Endometrium (tissue), 2 donors: ENCODE results near the gene TFEC.
"Not testable (repeated sequence)": the region's sequence is repeated elsewhere in the genome, so short reads cannot be mapped to it uniquely, and the experiment has no call there.

ENCODE experiments used
- FAIRE-seq: peaks from 2 replicates; lab custom pipeline; 2012; peaks lifted over from hg19 to GRCh38; lab: Jason Lieb, UNC
- donor health status: control.
- donor health status: control.

TFEC gene

DNA sequence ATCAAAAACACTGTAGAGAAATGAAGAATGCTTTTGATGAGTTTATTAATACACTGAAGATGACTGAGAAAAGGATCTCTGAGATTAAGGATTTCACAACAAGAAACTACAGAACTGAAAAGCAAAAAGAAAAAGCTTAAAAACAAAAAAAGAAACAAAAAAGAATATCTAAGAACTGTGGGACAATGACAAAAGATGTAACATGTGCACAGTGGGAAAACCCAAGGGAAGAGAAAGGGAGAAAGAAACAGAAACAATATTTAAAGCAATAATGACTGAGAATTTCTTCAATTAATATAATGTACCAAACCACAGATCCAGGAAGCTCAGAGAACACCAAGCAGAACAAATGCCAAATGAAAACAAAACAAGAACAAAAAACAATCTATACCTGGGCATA is 42.2 kb downstream of the TFEC start:
- FAIRE-seq = no peak

DNA sequence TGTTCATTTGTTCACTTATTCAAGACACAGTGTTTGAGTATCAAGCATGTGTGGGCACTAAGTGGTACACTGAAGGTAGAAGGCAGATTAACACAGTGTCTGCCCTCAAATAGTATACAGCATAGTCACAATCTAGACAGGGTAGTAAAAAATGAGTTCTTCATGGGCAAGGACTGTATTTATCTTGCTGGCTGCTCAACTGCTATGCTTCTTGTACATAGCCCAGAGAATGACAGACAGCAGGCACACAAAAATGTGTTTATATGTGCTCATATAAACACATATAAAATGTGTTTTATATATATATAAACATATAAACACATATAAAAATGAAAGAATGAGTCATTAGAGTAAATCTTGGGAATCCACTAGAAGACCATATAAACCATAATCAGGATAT is 43.1 kb downstream of the TFEC start:
- FAIRE-seq = no peak

DNA sequence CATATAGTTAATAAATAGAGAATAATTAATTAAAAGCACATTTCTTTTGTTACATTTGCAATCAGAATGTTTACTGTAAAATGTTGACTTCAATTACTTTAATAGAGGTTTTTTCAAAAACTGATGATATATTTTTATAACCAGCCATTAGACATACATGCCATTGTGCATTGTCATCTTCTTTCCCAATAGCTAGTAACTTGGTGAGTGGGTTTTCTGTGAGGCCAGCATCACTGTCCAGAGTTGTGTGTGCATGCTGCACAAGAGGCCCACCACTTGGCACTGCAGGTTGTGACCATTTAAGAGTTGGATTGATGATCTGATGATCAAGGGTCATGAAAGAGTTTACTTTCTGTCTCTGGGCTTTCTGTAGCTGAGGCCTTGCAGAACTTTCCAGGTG is 46.5 kb downstream of the TFEC start:
- FAIRE-seq = no peak

GRCh38 chr7:115980159-115980558 is 50.4 kb downstream of the TFEC start:
- FAIRE-seq = no peak

GRCh38 chr7:115976651-115977050 is 53.9 kb downstream of the TFEC start:
- no peak for FAIRE-seq

DNA sequence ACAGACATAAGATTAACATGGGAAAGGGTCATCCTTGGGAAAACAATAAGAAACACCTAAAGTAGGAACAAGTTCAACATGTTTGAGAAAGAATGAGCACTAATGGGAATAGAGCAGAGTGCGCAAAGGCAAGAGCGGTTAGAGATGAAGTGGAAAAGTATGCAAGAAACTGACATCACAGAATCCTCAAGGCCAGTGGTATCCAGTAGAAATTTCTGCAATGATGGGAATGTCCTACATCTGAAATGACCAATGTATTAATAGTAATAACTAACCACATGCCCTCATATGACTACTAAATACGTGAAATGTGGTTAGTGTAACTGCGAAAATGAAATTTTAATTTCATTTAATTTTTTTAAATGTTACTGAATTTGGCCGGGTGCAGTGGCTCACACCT is 54.8 kb downstream of the TFEC start:
- FAIRE-seq = no peak

DNA sequence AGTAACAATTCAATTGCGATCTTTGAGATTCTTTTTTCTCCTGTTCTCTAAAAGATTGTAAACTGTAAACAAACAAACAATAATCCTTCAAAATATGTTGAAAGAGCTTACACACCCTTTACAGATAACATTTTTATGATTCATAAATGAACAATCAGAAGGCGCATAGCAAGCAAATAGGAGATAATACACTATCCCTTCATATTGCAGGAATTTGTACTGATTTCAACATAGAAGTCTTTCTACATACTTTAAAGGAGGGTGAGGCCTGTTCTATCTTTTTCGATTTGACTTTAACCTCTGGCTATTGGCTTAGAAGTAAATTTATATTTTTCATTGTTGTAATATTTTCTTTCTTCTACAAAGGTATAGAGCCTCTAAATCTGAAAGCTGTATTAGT is 57.2 kb downstream of the TFEC start:
- no peak for FAIRE-seq

DNA sequence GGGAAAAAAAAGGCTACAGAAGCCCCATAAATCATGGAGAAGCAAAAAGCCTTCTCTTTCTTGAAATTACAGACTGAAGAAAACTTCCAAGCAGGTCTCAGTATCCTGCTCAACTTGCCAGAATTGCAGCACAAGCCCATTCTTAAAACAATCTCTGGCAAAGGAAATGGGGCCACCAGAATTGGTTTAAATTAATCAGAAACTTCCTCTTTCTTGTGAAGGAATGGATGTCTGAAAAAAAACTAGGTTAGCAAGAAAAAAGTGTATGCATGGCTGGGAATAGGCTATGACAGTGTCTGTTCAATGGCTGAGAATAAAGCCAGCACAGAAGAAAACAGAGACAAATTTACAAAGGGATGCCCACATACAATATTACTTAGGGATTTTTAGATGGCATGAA is 59.1 kb downstream of the TFEC start:
- no peak for FAIRE-seq

DNA sequence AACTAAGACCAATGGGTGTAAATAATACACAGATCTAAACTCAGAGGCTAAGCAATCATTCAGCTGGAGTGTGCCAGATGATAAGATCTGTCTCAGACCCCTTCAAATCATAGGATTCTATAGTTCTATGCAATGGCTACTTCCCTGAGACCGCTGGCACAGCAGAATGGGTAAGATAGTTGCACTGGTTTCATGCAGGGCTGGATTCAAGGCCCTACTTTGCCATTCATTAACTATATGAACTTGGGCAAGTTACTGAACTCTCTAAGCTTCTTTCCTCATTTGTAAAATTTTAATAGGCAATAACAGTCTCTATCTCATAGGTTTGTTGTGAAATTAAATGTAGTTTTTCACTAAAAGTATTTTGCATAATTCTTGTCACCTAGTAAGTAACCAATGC is 62.0 kb downstream of the TFEC start:
- no peak for FAIRE-seq

DNA sequence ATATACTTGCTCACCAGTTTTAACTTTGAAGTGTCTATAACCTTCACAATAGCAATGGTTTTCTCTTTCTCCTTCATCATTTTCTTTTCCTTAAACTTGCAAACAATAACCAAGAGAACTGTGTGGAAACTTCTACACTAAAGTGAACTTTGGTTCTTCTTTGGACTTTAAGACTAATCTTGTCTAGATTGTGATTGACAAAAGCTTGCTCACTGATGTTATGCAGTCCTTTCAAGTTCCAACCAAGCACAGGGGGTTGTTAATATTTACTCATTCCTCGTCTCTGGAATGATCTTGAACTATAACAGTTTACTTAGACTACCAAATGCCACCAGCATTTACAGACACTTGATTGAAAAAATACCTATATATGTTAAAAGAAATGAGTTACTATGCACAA is 62.4 kb downstream of the TFEC start:
- FAIRE-seq = no peak

GRCh38 chr7:115965796-115966475 is 64.6 kb downstream of the TFEC start:
- no peak for FAIRE-seq

- no peak for FAIRE-seq
Measured at GRCh38 chr7:115965236-115965635, 65.3 kb downstream of the TFEC start.

DNA sequence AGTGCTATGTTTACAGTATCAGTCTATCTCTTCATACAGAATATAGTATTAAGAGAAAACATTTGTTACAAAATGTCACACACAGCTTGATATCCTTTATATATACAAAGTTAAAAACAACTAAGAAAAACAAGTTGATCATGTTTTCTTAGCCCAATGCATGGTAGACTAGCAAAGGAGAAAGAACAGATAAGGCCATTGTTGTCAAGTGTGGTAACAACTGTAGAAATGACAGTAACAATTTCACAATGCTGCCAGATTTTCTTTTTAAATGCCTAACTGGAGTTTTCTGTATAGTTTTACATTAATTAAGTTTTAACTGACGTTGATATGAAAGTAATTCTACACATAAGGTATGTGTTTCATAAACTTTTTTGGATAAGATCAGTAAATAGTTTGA is 65.8 kb downstream of the TFEC start:
- no peak for FAIRE-seq

DNA sequence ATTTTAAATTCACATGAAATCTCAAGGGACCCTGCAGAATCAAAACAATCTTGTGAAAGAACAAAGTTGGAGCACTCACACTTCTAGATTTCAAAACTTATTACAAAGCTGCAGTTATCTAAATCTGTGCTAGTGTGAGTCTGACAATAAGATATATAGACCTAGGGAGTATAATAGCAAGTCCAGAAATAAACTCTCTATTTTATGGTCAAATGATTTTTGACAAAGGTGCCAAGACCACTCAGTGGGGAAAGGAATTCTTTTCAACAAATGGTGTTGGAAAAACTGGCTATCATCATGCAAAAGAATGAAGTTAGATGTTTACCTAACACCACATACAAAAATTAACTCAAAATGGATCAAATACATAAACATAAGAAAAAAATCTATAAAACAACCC is 68.2 kb downstream of the TFEC start:
- FAIRE-seq = no peak

DNA sequence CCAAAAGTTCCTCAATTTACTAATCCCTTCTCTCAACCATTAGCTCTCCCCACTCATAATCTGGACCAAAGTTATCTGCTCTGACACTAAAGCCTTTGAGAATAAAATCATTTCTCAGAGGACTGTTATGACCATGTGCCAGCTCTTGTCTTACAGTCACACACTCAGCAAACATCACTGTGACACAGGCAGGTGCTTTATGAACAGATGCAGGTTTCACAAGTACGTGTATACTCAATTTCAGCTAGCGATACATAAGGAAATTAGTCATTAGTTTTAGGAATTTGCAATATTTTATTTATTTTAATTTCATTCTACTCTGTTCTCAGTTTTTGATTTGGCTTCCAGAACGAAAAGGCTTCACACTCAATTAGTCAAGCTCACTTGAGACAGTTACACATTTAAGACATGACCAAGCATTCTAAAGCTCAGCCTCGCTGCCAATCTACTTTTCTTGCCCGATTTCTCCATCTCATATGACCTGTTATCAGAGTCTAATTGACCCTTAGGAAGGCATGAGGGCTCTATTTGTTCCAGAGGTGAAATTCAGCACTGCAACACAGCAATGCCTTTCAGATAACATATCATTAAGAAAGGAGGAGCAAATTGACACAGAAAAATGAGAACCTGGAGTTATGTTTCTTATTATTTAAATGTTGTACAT is 76.8 kb downstream of the TFEC start:
- FAIRE-seq = no peak

DNA sequence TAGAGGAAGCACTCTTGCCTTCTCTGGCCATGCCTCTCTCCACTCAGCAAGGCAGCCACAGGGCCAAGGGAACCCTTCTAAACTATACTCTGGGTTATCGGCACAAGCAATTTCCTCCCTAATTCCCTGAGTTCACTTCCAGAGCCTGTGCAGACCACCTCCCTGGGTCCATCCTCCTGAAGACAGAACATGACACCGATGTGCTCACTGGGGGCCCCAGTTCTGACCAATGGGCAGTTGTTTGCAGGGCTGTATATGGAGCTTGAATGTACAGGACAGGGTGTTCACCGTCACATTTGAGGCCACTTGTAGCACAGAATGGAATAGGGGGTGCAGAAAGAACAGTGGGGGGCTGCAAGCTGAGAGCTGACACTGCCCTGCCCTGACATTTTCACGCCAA is 77.7 kb downstream of the TFEC start:
- FAIRE-seq = no peak

DNA sequence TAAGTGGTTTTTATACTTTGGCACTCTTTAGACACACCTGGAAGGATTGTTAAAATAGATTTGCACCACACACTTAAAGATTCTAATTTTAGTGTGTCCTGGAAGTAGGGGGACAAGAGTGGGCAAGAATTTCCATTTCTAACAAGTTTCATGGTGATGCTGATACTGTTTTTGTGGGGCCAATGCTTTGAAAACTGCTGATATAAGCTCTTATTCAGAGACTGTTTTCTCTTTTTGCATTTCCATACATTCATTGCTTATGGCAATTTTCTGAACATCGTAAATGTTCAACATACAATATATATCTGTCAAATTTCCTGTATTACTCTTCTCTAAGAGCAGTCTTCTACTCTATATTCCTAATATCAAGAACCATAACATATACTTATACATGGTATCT is 79.0 kb downstream of the TFEC start:
- no peak for FAIRE-seq

DNA sequence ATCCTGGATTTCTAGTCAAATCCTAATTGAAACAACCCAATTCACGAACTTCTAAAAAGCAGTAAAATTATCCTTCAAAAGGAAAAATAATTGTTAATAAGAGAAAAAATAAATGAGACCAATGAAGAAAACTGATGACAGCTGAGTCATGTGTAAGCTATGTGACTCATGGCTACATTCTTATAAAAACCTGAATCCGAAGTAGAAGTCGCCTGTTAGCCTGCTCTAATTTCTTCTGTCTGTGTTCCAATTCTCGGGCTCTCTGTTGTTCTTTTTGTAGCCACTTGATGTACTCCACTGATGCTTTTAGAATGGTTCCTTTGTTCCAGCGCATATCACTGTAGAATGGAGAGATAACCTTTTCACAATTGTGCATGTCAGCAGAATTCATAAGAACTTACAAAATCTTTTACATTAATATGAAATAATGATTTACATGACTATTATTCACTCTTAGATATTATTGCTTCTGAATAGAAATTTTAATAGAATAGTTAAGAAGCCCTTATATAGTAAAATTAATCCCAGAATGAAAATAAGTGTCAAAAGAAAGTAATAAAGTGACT is 88.8 kb downstream of the TFEC start:
- FAIRE-seq = no peak

DNA sequence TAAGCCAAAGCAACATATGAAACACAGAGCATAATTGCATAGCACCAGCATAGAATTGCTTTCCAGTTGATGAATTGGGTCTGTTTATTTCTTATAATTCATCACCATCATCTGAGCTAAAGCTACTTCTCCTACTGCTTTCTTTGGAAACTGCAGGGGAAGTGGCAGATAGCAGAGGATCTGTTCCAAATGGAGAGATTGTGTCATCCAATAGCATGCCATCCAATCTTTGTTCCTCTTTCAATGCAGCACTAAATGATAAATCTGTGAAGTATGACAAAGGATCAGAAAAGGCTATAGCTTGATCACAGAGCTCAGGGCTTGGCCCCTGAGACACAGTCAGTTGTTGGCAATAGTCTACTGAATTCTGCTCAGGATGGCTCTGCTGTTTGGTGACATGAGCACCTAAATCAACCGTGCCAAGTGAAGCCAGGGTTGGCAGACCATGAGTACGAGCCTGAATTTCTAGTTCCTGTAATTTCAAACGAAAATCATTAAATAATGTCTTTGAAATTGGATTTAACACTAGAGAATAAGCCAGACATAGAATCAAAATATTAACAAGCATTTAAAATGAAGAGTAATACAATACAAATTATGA is 90.0 kb downstream of the TFEC start:
- no peak for FAIRE-seq

DNA sequence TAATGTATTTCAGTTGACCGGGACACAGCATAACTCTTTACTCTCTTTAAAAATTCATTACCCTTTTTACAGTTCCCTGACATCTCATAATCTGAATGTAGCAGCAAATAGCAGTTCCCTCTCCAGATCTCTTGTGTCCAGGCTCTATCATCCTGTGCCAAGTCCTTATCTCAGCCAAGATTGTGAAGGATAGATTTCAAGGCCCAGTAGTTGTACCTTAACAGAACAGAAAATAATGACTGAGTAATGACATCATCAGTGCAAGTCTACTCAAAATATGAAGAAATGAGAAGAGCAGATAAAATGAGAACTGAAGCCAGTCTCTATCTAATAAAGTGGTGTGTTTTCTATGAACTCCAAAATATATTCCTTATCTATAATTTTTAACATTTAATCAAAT is 92.6 kb downstream of the TFEC start:
- no peak for FAIRE-seq

DNA sequence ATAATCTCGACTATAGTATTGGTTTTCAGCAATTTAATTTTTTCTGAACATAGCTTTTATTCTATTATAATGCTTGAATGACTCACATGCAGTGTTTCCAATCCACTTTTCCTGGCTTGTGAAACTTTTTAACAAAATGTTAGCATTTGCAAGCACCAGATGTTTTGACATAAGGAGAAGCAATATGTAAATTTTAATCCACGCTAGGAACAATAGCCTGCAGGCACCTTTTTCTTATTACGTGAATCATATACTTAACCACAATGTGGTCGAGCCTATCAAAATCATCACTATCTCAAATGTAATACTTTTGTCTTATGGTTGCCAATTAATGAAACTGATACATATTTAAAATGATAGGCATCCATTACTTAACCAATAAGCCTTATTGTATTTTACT is 97.1 kb downstream of the TFEC start:
- no peak for FAIRE-seq

GRCh38 chr7:115932880-115933279 is 97.7 kb downstream of the TFEC start:
- no peak for FAIRE-seq

- not testable (repeated sequence) for FAIRE-seq
Measured at GRCh38 chr7:115930184-115930583, 100.4 kb downstream of the TFEC start.

DNA sequence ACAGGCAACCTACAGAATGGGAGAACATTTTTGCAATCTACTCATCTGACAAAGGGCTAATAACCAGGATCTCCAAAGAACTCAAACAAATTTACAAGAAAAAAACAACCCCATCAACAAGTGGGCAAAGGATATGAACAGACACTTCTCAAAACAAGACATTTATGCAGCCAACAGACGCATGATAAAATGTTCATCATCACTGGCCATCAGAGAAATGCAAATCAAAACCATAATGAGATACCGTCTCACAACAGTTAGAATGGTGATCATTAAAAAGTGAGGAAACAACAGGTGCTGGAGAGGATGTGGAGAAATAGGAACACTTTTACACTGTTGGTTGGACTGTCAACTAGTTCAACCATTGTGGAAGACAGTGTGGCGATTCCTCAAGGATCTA is 100.8 kb downstream of the TFEC start:
- not testable (repeated sequence) for FAIRE-seq
